Cerebellar cortex (tissue), 1 donor: Measurements from ENCODE around the gene CGNL1.

Source experiments
- DNase-seq: peaks from one replicate; pipeline ENCODE4 v3.0.0-alpha.2; 2015; ENCODE audit warnings: low spot score

CGNL1 gene

DNA sequence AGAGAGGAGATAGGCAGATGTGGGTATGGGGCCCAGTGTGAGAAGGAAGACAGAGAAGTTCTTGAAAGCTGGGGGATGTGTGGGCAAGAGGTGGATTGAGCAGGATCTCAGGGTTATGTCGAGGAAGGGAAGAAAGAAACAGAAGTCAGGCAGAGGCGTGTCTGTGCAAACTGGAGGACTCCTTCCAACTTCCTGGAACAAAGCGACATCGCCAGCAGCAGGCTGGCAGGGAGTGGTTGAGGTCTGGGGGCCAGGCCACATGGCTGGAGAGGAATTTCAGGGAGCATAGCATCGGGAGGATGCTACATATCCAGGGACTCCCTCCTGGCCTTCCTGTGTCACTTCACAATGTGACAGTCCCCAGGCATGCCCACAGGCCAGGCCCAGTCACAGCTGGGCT, 172.5 kb downstream of the CGNL1 start:
- DNase-seq = no peak

GRCh38 chr15:57549935-57550334, 173.6 kb downstream of the CGNL1 start:
- no peak for DNase-seq

DNA sequence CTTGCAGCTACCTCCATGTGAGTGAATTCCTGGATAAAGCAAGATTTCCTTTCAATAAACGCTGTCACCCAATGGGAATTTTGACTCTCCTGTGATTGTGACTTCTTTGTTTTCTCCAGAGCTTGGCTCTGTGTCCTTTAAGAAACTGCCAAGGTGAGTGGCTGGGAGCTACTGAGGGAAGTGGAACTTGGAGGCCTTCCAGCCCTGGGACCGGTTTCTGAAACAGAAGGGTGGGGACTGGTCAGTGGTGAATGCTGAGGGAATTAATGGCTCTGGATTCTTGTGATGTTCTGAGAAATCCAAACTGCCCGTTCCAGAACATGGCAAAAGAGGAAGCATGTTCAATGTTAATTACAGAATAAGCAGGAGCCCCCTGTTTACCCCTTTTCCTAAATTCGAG, 174.3 kb downstream of the CGNL1 start:
- no peak for DNase-seq

GRCh38 chr15:57551715-57552677, 175.7 kb downstream of the CGNL1 start:
- peak; percentile 51 for DNase-seq

- DNase-seq = no peak
These were observed 176.5 kb downstream of the CGNL1 start for GRCh38 chr15:57552678-57553334.

GRCh38 chr15:57553526-57553925, 177.2 kb downstream of the CGNL1 start:
- no peak for DNase-seq

GRCh38 chr15:57554063-57554811, 177.9 kb downstream of the CGNL1 start:
- DNase-seq = peak; percentile 43

- DNase-seq = peak; percentile 69
These were observed 178.5 kb downstream of the CGNL1 start for GRCh38 chr15:57554812-57555179.

GRCh38 chr15:57555270-57555669, 179.0 kb downstream of the CGNL1 start:
- DNase-seq = no peak

DNA sequence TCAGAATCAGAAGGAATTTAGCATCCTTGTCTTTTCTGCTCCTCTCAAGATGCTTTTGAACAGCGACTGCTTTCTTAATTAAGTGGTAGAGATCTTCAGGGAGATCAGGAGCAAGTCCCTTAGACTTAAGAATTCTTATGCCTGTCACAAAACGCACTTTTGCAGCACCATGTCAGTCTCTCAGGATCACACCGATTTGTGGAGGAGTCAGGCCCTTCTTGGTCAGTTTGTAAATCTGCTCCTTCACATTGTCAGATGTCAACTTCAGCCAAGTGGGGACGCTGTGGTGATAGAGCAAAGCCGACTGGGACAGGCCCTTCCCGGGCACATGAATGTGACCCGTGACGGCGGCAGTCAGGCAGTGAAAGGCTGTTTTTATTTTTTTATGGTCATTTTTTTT, 179.7 kb downstream of the CGNL1 start:
- DNase-seq = no peak

GRCh38 chr15:57557267-57557666, 181.0 kb downstream of the CGNL1 start:
- DNase-seq = no peak

GRCh38 chr15:57557810-57558209, 181.5 kb downstream of the CGNL1 start:
- DNase-seq = no peak

- peak; percentile 79 for DNase-seq
These were observed 183.6 kb downstream of the CGNL1 start for GRCh38 chr15:57559875-57560274.

DNA sequence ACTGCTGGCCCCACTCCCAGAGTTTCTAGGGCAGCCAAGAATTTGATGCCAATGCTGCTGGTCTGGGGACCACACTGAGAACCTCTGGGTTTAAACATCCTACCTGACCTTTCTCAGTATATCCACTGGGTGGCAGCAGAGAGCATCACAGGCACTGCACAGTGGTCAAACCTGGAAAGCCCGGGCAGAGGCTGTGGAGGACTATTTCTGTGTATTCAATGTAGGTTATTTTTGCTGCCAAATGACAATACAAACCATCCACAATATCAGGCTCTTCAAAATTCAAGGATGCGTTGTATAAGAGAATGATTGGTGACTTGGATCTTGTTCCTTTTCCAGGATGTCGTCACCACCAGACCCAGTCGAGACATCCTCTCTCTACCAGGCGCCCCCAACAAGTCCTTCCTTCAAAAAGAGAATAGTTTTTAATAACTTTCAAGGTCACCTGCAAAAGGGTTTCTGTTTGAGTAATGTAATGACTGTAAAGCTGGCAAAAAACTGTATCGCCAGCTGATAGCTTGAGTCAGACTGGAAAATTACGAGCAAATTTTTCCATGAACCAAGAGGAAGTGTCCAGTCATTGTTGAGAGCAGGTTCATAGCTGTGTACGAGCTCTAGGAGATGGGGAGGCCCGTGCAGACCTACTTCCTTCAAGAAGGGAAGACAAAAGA, 184.9 kb downstream of the CGNL1 start:
- DNase-seq = peak; percentile 88

DNA sequence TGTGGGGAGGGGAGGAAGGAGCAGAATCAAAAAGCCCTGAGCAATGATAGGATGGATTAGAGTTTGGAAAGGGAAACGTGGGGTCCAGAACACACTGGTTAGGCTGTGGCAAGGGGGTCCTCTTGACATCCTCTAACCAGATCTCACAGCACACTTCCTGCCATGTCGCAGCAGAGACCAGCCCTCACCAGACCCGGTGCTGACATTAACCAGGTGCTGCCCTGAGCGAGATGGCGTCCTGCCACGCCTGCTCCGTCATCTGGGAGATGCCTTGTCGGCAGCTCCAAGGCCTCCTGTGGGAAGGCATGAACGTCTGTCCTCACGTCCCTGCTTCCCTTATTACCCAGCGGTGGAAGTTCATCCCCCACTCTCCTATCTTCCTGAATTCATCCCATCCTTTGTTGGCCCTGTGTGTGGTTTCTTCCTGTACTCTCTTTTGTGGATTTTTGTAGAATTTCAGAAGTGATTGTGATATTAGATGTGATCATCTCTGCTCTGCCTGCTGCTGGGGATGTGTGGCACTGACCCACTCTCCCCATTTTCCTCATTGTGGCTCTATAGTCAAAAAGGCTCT, 186.0 kb downstream of the CGNL1 start:
- no peak for DNase-seq

DNA sequence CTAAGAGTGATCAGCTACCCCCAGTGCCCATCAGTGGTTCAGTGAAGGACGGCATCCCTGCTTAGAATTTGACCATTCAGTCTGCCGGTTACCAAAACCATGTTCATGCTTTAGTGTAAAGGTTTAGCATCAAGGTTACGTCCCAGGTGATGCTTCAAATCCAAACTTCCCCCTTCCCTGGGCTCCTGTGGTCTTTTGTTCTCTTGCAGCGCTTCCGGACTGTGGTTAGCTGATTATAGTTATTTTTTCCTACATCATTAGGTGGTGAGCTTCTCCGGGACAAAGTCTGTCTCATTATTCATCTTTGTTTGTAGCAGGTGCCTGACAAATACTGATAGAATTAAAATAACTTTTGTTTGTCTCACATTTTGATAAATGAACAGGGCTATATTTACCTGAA, 187.1 kb downstream of the CGNL1 start:
- no peak for DNase-seq

GRCh38 chr15:57565311-57565710, 189.0 kb downstream of the CGNL1 start:
- DNase-seq = no peak

GRCh38 chr15:57566834-57567233, 190.5 kb downstream of the CGNL1 start:
- DNase-seq = no peak

DNA sequence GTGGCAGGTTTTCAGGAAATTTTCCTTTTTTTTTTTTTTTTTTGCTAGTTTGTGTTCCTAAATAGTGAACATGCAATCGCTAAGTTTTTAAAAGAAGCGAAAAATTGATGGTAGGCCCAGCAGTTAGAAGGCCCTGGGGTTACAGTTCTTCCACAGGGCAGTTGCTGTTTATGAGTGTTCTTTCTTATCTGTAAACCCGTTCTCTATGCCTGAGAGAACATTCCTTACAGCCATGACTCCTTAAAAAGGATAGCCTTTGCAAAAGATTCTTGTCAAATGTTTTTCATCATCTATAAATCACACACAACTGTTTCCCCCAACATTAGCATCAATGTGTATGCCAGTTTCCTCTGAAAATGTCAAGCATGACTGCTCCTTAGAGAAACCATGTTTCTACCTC, 191.6 kb downstream of the CGNL1 start:
- DNase-seq = no peak

DNA sequence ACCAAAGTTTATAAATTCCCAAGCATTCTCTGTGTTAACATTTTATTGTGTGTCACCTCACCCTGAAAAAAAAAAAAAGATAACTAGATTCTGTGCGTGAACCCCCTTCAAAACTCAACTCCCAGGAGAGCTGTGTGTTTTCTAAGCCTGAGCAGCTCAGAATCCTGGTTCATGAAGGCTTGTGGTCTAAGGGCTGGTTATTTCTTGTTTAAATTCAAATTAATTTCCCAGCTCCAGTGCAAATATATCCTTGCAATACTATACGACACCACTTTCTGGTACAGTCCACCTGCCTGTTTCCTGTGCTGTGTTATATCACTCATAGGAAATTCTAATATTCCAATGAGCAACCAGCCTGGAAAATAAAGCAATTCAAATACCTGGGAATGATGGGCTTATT, 192.0 kb downstream of the CGNL1 start:
- no peak for DNase-seq

DNA sequence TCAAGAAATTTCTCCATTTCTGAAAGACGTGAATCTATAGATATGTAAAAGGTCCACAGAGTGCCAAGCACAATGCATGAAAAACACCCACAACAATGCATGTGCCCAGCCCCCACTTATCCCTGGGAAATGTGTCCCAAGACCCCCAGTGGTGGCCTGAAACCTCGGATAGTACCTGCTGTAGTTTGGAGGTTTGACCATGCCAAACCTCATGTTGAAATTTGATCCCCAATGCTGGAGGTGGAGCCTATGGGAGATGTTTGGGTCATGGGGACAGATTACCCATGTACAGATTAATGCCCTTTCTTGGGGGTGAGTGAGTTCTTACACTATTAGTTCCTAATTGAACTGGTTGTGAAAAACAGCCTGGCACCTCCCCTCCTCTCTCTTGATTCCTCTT, 194.0 kb downstream of the CGNL1 start:
- DNase-seq = no peak

DNA sequence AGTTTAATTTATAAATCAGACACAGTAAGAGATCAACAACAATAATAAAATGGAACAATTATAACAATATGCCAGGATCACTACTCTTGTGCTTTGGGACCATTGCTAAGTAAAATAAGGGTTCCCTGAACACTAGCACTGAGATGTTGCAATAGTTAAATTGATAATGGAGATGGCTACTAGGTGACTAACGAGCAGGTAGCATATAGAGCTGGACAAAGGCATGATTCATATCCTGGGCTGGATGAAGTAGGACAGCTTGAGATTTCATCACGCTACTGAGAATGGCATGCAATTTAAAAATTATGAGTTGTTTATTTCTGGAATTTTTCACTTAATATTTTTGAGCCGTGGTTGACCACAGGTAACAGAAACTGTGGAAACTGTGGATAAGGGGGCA, 194.7 kb downstream of the CGNL1 start:
- no peak for DNase-seq
